SK-N-SH (cell line): ENCODE results near the gene DMAP1. TPM values are rescaled to one million over a fixed set of nuclear protein-coding genes. Genes with fewer than 3 reads are reported as not detected.
A peak's percentile ranks its signal among the peaks of the same experiment; 100 is the strongest.

Source experiments
- CTCF ChIA-PET: fragments of 300-600, 350-600 bp; formaldehyde crosslinking; extraction: SDS; loops from one replicate; lab custom pipeline; 2021; lab: Yijun Ruan, JAX
- POLR2A ChIA-PET: fragments of 350-600 bp; sonication (Branson Sonifier 250); formaldehyde crosslinking; extraction: SDS; loops from one replicate; lab custom pipeline; 2020; ENCODE audit warnings: antibody characterized with exemption, inconsistent platforms; lab: Yijun Ruan, JAX
- DNase-seq: peaks from one replicate; pipeline ENCODE4 v3.0.0; 2012
- H2AFZ ChIP-seq: fragments of 200-600 bp; sonication (generic); 2 replicates; pipeline ENCODE4 v1.8.1; 2016; ENCODE audit warnings: antibody characterized with exemption, mild to moderate bottlenecking, low read depth
- H3F3A ChIP-seq: fragments of 200-600 bp; sonication (generic); replicated peaks from 2 replicates; pipeline ENCODE3; 2016; ENCODE audit warnings: antibody characterized with exemption, mild to moderate bottlenecking; ENCODE audit not compliant: insufficient read depth
- H3K27ac ChIP-seq, 2 experiments: fragments of 200-500 bp in 1 of 2; fragments of 200-600 bp in 1 of 2; sonication (Bioruptor generic) in 1 of 2; sonication (generic), shearing (Covaris generic) in 1 of 2; 2 replicates each; pipeline versions ENCODE4 v1.5.1 to v1.6.1; 2014 to 2016; ENCODE audit warnings: low read depth in 2 of 2, inconsistent platforms in 1 of 2, low read length in 1 of 2, mild to moderate bottlenecking in 1 of 2, mixed read lengths in 1 of 2
- H3K27me3 ChIP-seq: fragments of 200-600 bp; sonication (generic), shearing (Covaris generic); 2 replicates; pipeline ENCODE4 v1.6.1; 2016; ENCODE audit warnings: mixed run types; ENCODE audit not compliant: insufficient read depth
- H3K36me3 ChIP-seq, 2 experiments: fragments of 200-500 bp in 1 of 2; fragments of 200-600 bp in 1 of 2; sonication (Bioruptor generic) in 1 of 2; sonication (generic) in 1 of 2; replicated peaks in 1 of 2; 2 replicates each; pipeline versions ENCODE3 to v1.5.1; 2014 to 2016; ENCODE audit warnings: low read length in 1 of 2, mild to moderate bottlenecking in 1 of 2; ENCODE audit not compliant: insufficient read depth in 2 of 2, control insufficient read depth in 1 of 2
- H3K4me1 ChIP-seq, 2 experiments: fragments of 200-500 bp in 1 of 2; fragments of 200-600 bp in 1 of 2; sonication (Bioruptor generic) in 1 of 2; sonication (generic), shearing (Covaris generic) in 1 of 2; 2 replicates each; pipeline versions ENCODE4 v1.5.1 to v1.6.1; 2014 to 2016; ENCODE audit warnings: low read depth in 1 of 2, low read length in 1 of 2, mixed run types in 1 of 2; ENCODE audit not compliant: insufficient read depth in 2 of 2, control insufficient read depth in 1 of 2
- H3K4me2 ChIP-seq: fragments of 200-600 bp; sonication (generic), shearing (Covaris generic); 2 replicates; pipeline ENCODE4 v1.6.1; 2017; ENCODE audit warnings: mixed run types
- H3K4me3 ChIP-seq, 2 experiments: fragments of 200-500 bp in 1 of 2; fragments of 200-600 bp in 1 of 2; sonication (Bioruptor generic) in 1 of 2; sonication (generic), shearing (Covaris generic) in 1 of 2; 2 replicates each; pipeline versions ENCODE4 v1.5.1 to v1.8.1; 2014 to 2016; ENCODE audit warnings: low read depth in 2 of 2, inconsistent platforms in 1 of 2, low read length in 1 of 2, mild to moderate bottlenecking in 1 of 2, mixed read lengths in 1 of 2, moderate library complexity in 1 of 2
- H3K79me2 ChIP-seq: fragments of 200-600 bp; sonication (generic); 2 replicates; pipeline ENCODE4 v1.8.1; 2017; ENCODE audit warnings: mild to moderate bottlenecking; ENCODE audit not compliant: insufficient read depth
- H3K9ac ChIP-seq: fragments of 200-600 bp; sonication (generic); 2 replicates; pipeline ENCODE4 v1.6.1; 2017; ENCODE audit warnings: mixed run types
- H3K9me2 ChIP-seq: fragments of 200-600 bp; sonication (generic); 2 replicates; pipeline ENCODE4 v1.6.1; 2017; ENCODE audit warnings: mixed run types
- H3K9me3 ChIP-seq: fragments of 200-600 bp; sonication (generic); 2 replicates; pipeline ENCODE4 v1.6.1; 2017; ENCODE audit warnings: mixed run types, mild to moderate bottlenecking, moderate library complexity
- H4K20me1 ChIP-seq: fragments of 200-600 bp; sonication (generic); 2 replicates; pipeline ENCODE4 v1.6.1; 2017; ENCODE audit warnings: mild to moderate bottlenecking, mixed run types; ENCODE audit not compliant: insufficient read depth
- EP300 ChIP-seq, 2 experiments: IDR thresholded peaks; 2 replicates each; pipeline versions ENCODE4 v1.4.0 to v1.6.1; 2012; ENCODE audit warnings: borderline replicate concordance in 1 of 2, low read depth in 1 of 2, low read length in 1 of 2
- FOXM1 ChIP-seq: IDR thresholded peaks from 2 replicates; pipeline ENCODE4 v1.4.0; 2012; ENCODE audit warnings: low read depth, mild to moderate bottlenecking
- GABPA ChIP-seq: IDR thresholded peaks from 2 replicates; pipeline ENCODE4 v1.4.0; 2012; ENCODE audit warnings: low read depth, mild to moderate bottlenecking
- GATA2 ChIP-seq: sonication (generic); formaldehyde crosslinking; IDR thresholded peaks from 2 replicates; pipeline ENCODE4 v1.5.0; 2020; ENCODE audit warnings: mild to moderate bottlenecking, missing genetic modification reagents
- IRF3 ChIP-seq: fragments of 150-350 bp; IDR thresholded peaks from 2 replicates; pipeline ENCODE4 v1.6.1; 2016; ENCODE audit warnings: mild to moderate bottlenecking, low read depth, low read length
- MXI1 ChIP-seq: IDR thresholded peaks from 2 replicates; pipeline ENCODE4 v1.6.1; 2012; ENCODE audit warnings: mild to moderate bottlenecking, low read depth, low read length, improper control_type of control experiment
- POLR2AphosphoS5 ChIP-seq: IDR thresholded peaks from 2 replicates; pipeline ENCODE4 v1.6.1; 2012; ENCODE audit warnings: low read depth, low read length
- RFX5 ChIP-seq: IDR thresholded peaks from 2 replicates; pipeline ENCODE4 v1.6.1; 2012; ENCODE audit warnings: mild to moderate bottlenecking, improper control_type of control experiment, low read length
- TCF12 ChIP-seq: IDR thresholded peaks from 2 replicates; pipeline ENCODE4 v1.4.0; 2012
- USF2 ChIP-seq: fragments of 150-350 bp; IDR thresholded peaks from 2 replicates; pipeline ENCODE4 v1.6.1; 2017; ENCODE audit warnings: antibody characterized with exemption, low read length, low read depth, borderline replicate concordance
- WGBS: methylation state at CpG from one replicate; pipeline ENCODE4 v1.1.6; 2017; ENCODE audit warnings: low lambda C conversion rate; 5-methylcytosine and 5-hydroxymethylcytosine counted together
- polyA plus RNA-seq, 3 experiments: library from polyadenylated mRNA; depleted of rRNA; stranded (reverse); fragments of >200 nt; gene quantifications; 2 replicates each; pipeline ENCODE4 v1.2.3, GENCODE V29; 2012

DMAP1 gene
- polyA plus RNA-seq, 1 of the 3 experiments (the other 2 are of a cell fraction) = 59.6 TPM

GRCh38 chr1:44222397-44223186, 9.3 kb downstream of the DMAP1 start:
- H3K4me2 ChIP-seq = no peak overlapping the region
- no peak overlapping the region for H3K4me3 ChIP-seq
- peaks cover 2% of the 10 kb centered on the region for H3F3A ChIP-seq
- H4K20me1 ChIP-seq = no peaks in the 10 kb centered on the region
- 90% methylated on average over 3 of the region's 5 CpGs for WGBS
- DNase-seq = peak; percentile 11
- no peaks in the 10 kb centered on the region for H3K9me2 ChIP-seq
- no peaks in the 10 kb centered on the region for H3K9me3 ChIP-seq
- ChIA-PET CTCF (no interaction called here), POLR2A (no interaction called here)
- no peaks in the 10 kb centered on the region for H3K79me2 ChIP-seq
- H3K27me3 ChIP-seq = no peaks in the 10 kb centered on the region
- TF ChIP-seq RFX5 (no peak), IRF3 (no peak), POLR2AphosphoS5 (no peak)
- peaks cover 4 to 47% of the 10 kb centered on the region in 2 experiments for H3K36me3 ChIP-seq
- H3K9ac ChIP-seq = no peak overlapping the region
- H3K27ac ChIP-seq = no peak overlapping the region
- no peak overlapping the region for H2AFZ ChIP-seq
- no peaks in the 10 kb centered on the region; a peak in 1 of 4 replicates for H3K4me1 ChIP-seq

GRCh38 chr1:44223187-44223610, 9.9 kb downstream of the DMAP1 start:
- WGBS = 92% methylated on average over 11 of the region's 11 CpGs
- CTCF ChIA-PET = interaction anchor here (3.4 kb wide), 1 partner anchor 372 kb away, joined by 11 read pairs; no protein-coding TSS in a partner anchor
- POLR2A ChIA-PET = no interaction called here

More at GRCh38 chr1:44223187-44223610, 9.9 kb downstream of the DMAP1 start:
- Histone ChIP-seq H4K20me1 (no peaks in the 10 kb centered on the region), H3K9ac (no peak overlapping the region), H3K36me3 (peaks cover 4 to 46% of the 10 kb centered on the region in 2 experiments), H3K4me3 (no peak overlapping the region), H3K79me2 (no peaks in the 10 kb centered on the region), H3K4me1 (no peaks in the 10 kb centered on the region; a peak in 1 of 4 replicates), H3K4me2 (no peak overlapping the region), H3F3A (no peaks in the 10 kb centered on the region), H3K27me3 (no peaks in the 10 kb centered on the region), H3K9me2 (no peaks in the 10 kb centered on the region), H2AFZ (no peak overlapping the region), H3K27ac (no peak overlapping the region), H3K9me3 (no peaks in the 10 kb centered on the region)
- DNase-seq = peak; percentile 14
- no peak for TF ChIP-seq FOXM1
- no peak for TF ChIP-seq GABPA
- TF ChIP-seq POLR2AphosphoS5 = no peak
- TF ChIP-seq TCF12 = no peak
- TF ChIP-seq USF2 = no peak
- TF ChIP-seq EP300 (IDR thresholded peaks at IDR 0.05; ENCODE audit: borderline replicate concordance in 1 of 2, low read depth in 1 of 2, low read length in 1 of 2) = no peak
- no peak for TF ChIP-seq MXI1
- no peak for TF ChIP-seq GATA2
